NCI-H146 treated with DMSO at 0.1 percent for 48 hours (cell line): Measurements from ENCODE around the gene DVL2.
A peak's percentile ranks its signal among the peaks of the same experiment; 100 is the strongest.

ENCODE experiments used
- DNase-seq: peaks from one replicate; lab custom pipeline; 2025; ENCODE audit not compliant: unreplicated experiment; lab: John Stamatoyannopoulos, UW

The DVL2 gene

GRCh38 chr17:7238420-7239090 lies 4.2 kb upstream of the DVL2 start:
- DNase-seq: no peak

DNA sequence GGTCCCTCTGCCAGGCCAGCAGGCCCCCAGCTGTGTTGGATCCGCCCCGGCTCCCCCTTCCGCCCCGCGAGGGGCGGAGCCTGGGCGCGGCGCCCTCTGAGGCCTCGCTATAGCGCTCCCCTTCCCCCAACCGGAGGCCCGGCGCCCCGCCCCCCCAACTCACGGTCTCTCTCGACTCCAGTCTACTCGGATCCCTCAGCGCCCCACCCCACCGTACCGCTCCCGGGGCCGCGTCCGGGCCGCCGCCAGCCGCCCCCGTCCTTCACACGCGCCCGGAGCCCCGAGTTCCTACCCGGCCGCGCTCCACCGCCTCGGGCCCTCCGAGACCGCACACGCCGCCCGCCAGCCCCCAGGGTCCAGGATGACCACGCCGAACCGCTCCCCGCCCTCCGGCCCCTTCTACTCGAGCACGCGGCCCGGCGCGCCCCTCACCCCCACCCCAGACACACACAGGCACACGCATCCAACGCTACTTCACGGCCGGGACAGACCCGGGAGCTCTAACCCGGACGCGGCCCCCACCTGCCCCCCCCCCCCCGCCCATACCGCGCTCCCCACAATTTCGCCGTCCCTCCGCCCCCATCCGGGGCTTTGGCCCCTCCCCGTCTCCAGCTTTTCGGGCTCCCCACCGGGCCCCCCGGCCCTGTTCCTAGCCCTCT lies 3.6 kb upstream of the DVL2 start:
- peak; percentile 16 for DNase-seq

DNA sequence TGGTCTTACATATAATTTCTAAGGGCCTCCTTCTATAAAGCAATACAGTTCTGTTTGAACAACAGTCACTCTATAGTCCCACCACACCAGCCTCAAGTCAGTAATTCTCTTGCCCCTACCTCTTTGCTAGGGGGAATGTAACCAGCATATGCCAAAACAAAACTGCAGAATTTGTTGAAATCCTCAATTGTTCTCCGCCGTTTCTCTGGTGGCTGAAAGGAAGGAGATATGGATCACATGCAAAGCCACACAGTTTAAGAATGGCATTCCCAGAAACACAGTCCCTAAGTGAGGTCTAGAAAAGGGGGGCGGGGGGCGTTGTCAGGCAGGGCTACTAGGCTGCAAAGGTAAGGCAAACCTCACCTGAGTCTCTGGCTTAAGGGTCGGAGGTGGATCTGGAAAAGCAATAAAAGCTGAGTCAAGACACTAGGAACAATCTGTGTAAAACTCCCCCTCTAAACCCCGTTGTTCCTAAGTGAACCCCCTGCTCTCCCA lies 3.0 kb upstream of the DVL2 start:
- no peak for DNase-seq

- DNase-seq: no peak
Measured at GRCh38 chr17:7236808-7237207, 2.5 kb upstream of the DVL2 start.

GRCh38 chr17:7235693-7236665 lies 1.7 kb upstream of the DVL2 start:
- no peak for DNase-seq

- DNase-seq: no peak
Measured at GRCh38 chr17:7233701-7234082, 625 bp downstream of the DVL2 start.

GRCh38 chr17:7232114-7232513 lies 2.2 kb downstream of the DVL2 start:
- DNase-seq: no peak

DNA sequence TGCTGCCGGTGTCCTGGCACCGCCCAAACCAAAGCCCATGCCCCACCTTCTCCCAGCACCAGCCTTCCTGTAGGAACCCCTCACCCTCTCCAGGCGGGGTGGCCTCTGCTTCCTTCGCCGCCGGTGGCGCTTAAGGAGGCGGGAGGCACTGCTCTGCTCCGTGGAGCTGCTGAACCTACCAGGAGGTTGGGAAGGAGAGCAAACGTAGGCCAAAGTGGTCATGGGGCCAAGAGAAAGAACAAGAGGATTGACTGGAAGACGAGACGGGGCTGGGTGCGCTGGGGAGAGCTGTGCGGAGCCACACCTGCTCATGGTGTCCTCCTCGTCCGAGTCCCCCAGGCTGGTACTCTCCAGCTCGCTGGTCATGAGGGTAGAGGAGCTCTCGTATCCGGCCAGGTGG lies 4.8 kb downstream of the DVL2 start:
- DNase-seq: no peak

- DNase-seq: no peak
Measured at GRCh38 chr17:7228920-7229319, 5.4 kb downstream of the DVL2 start.

DNA sequence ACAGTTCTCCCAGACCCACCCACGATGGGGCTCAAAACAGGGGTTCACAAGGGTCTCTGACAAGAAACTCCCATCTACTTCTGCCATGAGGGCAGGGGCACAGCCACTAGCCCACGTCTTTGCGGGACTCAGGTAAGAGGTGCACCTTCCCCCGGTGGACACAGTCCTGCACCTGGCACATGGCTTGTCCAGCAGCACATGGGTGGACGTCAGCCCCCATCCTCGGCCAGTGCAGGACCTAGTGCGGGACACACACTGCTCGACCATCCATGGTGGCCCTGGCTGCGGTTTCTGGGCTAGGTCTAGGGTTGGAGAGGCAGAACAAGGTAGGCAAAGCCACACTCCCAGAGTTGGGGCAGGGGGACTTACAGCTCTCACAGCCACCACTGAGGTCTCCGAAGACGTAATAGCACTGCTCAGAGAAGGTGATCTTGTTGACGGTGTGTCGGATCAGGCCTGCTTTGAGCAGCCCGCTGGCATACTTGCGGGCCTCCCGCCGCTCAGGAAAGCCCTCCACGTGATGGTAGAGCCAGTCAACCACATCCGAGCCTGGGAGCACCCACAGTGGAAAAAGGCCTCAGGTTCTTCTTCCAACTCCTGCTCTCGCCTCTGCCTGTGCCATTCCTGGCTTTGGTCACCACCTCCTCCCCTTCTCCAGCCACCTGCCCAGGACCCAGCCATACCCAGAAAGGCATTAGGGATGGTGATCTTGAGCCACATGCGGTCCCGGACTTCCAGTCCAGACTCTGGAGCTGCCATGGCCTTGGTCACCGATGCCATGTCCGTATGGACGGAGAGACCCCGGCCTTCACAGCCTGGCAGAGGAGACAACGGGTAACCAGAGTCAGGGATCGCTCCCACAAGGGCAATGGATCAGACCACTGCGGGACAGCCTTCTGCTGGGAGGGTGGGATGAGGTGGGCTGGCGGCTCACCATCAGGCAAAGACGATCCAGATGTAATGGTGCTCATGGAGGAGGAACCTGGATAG lies 7.3 kb downstream of the DVL2 start:
- no peak for DNase-seq

DNA sequence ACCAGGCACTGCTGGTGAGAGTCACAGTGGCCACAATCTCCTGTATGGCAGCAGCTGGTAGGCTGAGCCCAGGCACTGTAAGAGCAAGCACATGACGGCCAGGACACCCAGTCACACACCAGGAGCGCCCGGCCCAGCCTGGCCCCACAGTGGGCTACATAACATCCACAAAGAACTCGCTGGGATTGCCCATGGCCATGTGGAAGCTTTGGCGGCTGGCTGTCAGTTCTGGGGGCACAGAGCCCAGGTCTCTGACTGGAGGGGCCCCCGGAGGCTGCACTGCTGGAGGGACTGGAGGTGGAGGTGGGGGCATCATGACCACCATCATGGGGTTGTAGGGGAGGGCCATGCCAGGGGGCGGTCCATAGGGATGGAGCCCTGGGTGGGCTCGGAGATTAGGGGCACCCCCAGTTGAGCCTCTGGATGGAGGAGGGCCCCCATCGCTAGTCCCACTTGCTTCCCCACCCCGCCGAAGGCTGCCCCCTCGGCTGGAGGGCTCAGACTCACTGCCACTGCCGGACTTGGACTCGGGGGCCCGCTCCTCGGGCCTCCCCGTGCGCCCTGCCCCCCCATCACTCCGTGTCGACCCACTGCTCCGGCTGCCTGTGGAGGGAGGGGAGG lies 8.5 kb downstream of the DVL2 start:
- DNase-seq: no peak

GRCh38 chr17:7224661-7225111 lies 9.6 kb downstream of the DVL2 start:
- no peak for DNase-seq

- no peak for DNase-seq
Measured at GRCh38 chr17:7224110-7224509, 10.2 kb downstream of the DVL2 start.

- no peak for DNase-seq
Measured at GRCh38 chr17:7223375-7223774, 10.9 kb downstream of the DVL2 start.

DNA sequence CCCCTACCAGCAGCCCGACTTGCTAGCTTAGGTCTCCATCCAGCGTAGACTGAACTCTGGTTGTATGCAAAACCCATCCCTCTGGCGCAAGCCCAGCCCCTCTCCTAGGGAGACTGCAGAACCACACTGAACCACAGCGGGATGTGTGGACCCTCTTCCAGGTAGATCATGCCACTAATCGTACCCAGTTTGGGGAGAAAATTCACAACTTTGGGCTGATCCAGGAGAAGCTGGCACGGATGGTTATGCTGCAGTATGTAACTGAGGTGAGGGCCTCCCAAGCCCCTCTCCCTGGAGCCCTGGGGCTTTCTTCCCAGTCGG lies 11.4 kb downstream of the DVL2 start:
- no peak for DNase-seq

GRCh38 chr17:7222093-7222971 lies 12.0 kb downstream of the DVL2 start:
- DNase-seq: no peak

DNA sequence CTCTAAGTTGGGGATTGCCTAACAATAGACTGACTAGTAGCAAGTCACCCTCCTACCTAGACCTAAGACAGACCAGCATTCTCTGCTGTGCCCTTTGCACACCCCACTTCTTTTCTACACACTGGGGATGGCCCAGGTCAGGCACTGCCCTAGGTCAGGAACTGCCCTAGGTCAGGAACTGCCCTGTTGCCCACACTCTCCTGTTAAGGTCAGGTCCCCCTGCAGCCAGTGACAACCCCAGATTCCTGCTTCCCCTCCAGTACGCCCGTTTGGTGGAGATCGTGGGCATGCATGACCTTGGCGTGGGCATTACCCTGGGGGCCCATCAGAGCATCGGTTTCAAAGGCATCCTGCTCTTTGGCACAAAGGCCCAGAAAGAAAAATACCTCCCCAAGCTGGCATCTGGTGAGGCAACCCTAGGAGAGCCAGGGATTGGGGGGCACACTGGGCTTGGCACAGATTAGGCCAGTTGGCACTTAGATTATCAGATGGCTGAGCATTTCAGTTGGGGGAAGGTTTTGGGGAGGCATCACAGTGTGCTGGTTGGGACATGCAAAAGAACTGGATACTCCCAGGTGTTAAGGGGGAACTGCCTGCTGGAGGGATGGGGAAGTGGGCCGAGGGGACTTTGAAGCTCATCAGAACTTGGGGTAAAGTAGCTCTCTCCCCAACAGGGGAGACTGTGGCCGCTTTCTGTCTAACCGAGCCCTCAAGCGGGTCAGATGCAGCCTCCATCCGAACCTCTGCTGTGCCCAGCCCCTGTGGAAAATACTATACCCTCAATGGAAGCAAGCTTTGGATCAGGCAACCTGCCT lies 12.8 kb downstream of the DVL2 start:
- DNase-seq: no peak

GRCh38 chr17:7220593-7221277 lies 13.6 kb downstream of the DVL2 start:
- peak; percentile 3 for DNase-seq
